Natural killer cell (primary cell): Measurements from ENCODE around the gene TMEM184A. TPM values are rescaled to one million over a fixed set of nuclear protein-coding genes. Genes with fewer than 3 reads are reported as not detected.

Experiments used
- ATAC-seq, 3 donors: fragments of 150-1000 bp in 2 of 3; fragments of 200-7000 bp in 1 of 3; cut with Tn5 transposase; 1 replicate in 1 of 3; 2 replicates in 2 of 3; pipeline ENCODE4 v1.10.0; 2021; ENCODE audit warnings: mild to moderate bottlenecking in 2 of 3, moderate library complexity in 2 of 3
- DNase-seq, 2 donors: peaks; one replicate each; pipeline versions ENCODE4 v3.0.0 to v3.0.0-alpha.2; 2013 to 2021; ENCODE audit warnings: mixed read lengths in 1 of 2
- H3K27ac ChIP-seq: one replicate; pipeline ENCODE4 v1.5.1; 2013; ENCODE audit warnings: mild to moderate bottlenecking, low read length
- H3K27me3 ChIP-seq: one replicate; pipeline ENCODE4 v1.6.1; 2013; ENCODE audit warnings: low read length; ENCODE audit not compliant: control insufficient read depth, insufficient read depth
- H3K36me3 ChIP-seq: one replicate; pipeline ENCODE4 v1.6.1; 2013; ENCODE audit warnings: low read length; ENCODE audit not compliant: control insufficient read depth, insufficient read depth
- H3K4me1 ChIP-seq: one replicate; pipeline ENCODE4 v1.6.1; 2013; ENCODE audit warnings: low read length; ENCODE audit not compliant: control insufficient read depth, insufficient read depth
- H3K4me3 ChIP-seq: one replicate; pipeline ENCODE4 v1.5.1; 2013; ENCODE audit warnings: low read length
- H3K9me3 ChIP-seq: one replicate; pipeline ENCODE4 v1.6.1; 2013; ENCODE audit warnings: low read length; ENCODE audit not compliant: control insufficient read depth, insufficient read depth
- H3K27ac Mint-ChIP-seq, 2 donors: one replicate each; pipeline ENCODE4 v1.8.0; 2022; ENCODE audit warnings: mild to moderate bottlenecking in 2 of 2, mixed read lengths in 2 of 2, moderate library complexity in 1 of 2
- H3K27me3 Mint-ChIP-seq, 2 donors: one replicate each; pipeline ENCODE4 v1.8.0; 2022; ENCODE audit warnings: low read depth in 2 of 2, mixed read lengths in 2 of 2
- H3K36me3 Mint-ChIP-seq: one replicate; pipeline ENCODE4 v1.8.0; 2022; ENCODE audit warnings: mixed read lengths
- H3K4me1 Mint-ChIP-seq, 2 donors: one replicate each; pipeline ENCODE4 v1.8.0; 2022; ENCODE audit warnings: mixed read lengths in 2 of 2
- H3K4me3 Mint-ChIP-seq: one replicate; pipeline ENCODE4 v1.8.0; 2022; ENCODE audit warnings: mild to moderate bottlenecking, moderate library complexity, mixed read lengths
- H3K9me3 Mint-ChIP-seq, 2 donors: one replicate each; pipeline ENCODE4 v1.8.0; 2022; ENCODE audit warnings: mixed read lengths in 2 of 2
- WGBS: methylation state at CpG from one replicate; pipeline ENCODE4 v1.1.7; 2013; ENCODE audit warnings: missing lambda C conversion rate; ENCODE audit not compliant: insufficient coverage; 5-methylcytosine and 5-hydroxymethylcytosine counted together
- intact Hi-C: fragments of 100-400 bp; cut with micrococcal nuclease; formaldehyde crosslinking; loops from one replicate; pipeline ENCODE4 v1.14.2; 2022
- total RNA-seq, 4 donors: library from RNA; stranded (reverse); fragments of 120-200 nt in 1 of 4; gene quantifications; one replicate each; pipeline versions ENCODE4 v1.2.3 to v1.2.4, GENCODE V29; 2013 to 2022
- TF ChIP-seq, protein P1 (sequence below): fragments of 200-600 bp; IDR thresholded peaks from one replicate; pipeline ENCODE4 v1.8.0; 2022; ENCODE audit warnings: antibody characterized with exemption

Gene TMEM184A
- total RNA-seq, 3 donors from 2014 or later (not counting 1 experiment from before 2014, with no cell fraction given): 0.14 TPM; not detected in 2

DNA sequence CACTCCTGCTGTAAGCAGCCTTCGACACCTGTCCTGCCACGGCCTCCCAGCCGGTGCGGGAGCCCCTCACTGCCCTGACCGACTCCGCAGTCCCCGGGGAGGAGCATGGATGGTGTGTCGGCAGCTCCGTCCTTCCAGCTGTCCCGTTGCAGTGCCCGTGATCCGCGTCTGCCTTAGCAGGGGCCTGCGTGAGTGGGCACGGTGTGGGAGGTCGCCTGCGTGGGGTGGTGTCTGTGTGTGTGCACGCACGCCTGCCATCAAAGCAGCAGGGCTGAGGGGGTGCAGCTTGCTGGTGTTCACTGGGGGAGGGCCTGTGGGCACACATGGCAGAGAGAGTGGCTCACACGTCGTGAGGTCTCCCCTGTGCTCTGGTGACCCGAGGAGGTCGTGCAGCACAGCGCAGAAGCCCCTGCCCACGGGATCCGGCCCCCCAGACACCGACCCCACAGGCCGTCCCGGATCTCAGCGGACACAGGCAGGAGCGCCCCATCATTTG is 15.2 kb downstream of the TMEM184A start:
- Histone ChIP-seq H3K27ac (no peak overlapping the region), H3K9me3 (no peaks in the 10 kb centered on the region), H3K36me3 (peaks cover 35% of the 10 kb centered on the region), H3K27me3 (no peaks in the 10 kb centered on the region), H3K4me1 (no peaks in the 10 kb centered on the region), H3K4me3 (no peak overlapping the region)
- Mint-ChIP-seq H3K27ac (peak overlapping the region in 1 of 2 donors; percentile 31), H3K4me3 (no peak overlapping the region), H3K36me3 (no peaks in the 10 kb centered on the region), H3K9me3 (no peaks in the 10 kb centered on the region), H3K4me1 (no peaks in the 10 kb centered on the region), H3K27me3 (no peaks in the 10 kb centered on the region)
- ATAC-seq (no peak), DNase-seq (no peak)
- WGBS: 95% methylated on average over 31 of the region's 31 CpGs
- intact Hi-C loops: no loop called here
- TF ChIP-seq, protein P1, sequence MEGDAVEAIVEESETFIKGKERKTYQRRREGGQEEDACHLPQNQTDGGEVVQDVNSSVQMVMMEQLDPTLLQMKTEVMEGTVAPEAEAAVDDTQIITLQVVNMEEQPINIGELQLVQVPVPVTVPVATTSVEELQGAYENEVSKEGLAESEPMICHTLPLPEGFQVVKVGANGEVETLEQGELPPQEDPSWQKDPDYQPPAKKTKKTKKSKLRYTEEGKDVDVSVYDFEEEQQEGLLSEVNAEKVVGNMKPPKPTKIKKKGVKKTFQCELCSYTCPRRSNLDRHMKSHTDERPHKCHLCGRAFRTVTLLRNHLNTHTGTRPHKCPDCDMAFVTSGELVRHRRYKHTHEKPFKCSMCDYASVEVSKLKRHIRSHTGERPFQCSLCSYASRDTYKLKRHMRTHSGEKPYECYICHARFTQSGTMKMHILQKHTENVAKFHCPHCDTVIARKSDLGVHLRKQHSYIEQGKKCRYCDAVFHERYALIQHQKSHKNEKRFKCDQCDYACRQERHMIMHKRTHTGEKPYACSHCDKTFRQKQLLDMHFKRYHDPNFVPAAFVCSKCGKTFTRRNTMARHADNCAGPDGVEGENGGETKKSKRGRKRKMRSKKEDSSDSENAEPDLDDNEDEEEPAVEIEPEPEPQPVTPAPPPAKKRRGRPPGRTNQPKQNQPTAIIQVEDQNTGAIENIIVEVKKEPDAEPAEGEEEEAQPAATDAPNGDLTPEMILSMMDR: no peak

GRCh38 chr7:1539882-1540775 is 15.9 kb downstream of the TMEM184A start:
- intact Hi-C loops: no loop called here
- peaks cover 3% of the 10 kb centered on the region for H3K4me1 ChIP-seq
- no peaks in the 10 kb centered on the region for H3K27me3 ChIP-seq
- H3K27ac Mint-ChIP-seq: peak overlapping the region in 1 of 2 donors; percentile 31
- H3K27ac ChIP-seq: no peak overlapping the region
- no peak overlapping the region for H3K4me3 ChIP-seq
- H3K9me3 ChIP-seq: no peaks in the 10 kb centered on the region
- ATAC-seq (no peak), DNase-seq (no peak)
- TF ChIP-seq, protein P1: no peak
- no peaks in the 10 kb centered on the region for H3K4me1 Mint-ChIP-seq
- H3K9me3 Mint-ChIP-seq: no peaks in the 10 kb centered on the region
- H3K36me3 ChIP-seq: peaks cover 35% of the 10 kb centered on the region
- H3K4me3 Mint-ChIP-seq: no peak overlapping the region
- WGBS: 96% methylated on average over 73 of the region's 73 CpGs
- no peaks in the 10 kb centered on the region for H3K27me3 Mint-ChIP-seq
- no peaks in the 10 kb centered on the region for H3K36me3 Mint-ChIP-seq

- DNase-seq (no peak), ATAC-seq (no peak)
- Histone ChIP-seq H3K27me3 (no peaks in the 10 kb centered on the region), H3K4me1 (peaks cover 5% of the 10 kb centered on the region), H3K9me3 (no peaks in the 10 kb centered on the region), H3K36me3 (peaks cover 31% of the 10 kb centered on the region), H3K4me3 (no peak overlapping the region), H3K27ac (no peak overlapping the region)
- intact Hi-C loops: no loop called here
- Mint-ChIP-seq H3K4me3 (no peak overlapping the region), H3K9me3 (no peaks in the 10 kb centered on the region), H3K4me1 (no peaks in the 10 kb centered on the region), H3K27ac (peak overlapping the region in 1 of 2 donors; percentile 31), H3K27me3 (no peaks in the 10 kb centered on the region), H3K36me3 (no peaks in the 10 kb centered on the region)
- TF ChIP-seq, protein P1: no peak
- WGBS: 88% methylated on average over 36 of the region's 36 CpGs
These were observed 16.7 kb downstream of the TMEM184A start for GRCh38 chr7:1539181-1539881.
